Measurements from ENCODE around the gene CTNNAL1. TPM values are rescaled to one million over a fixed set of nuclear protein-coding genes. Genes with fewer than 3 reads are reported as not detected.

Gene CTNNAL1
- total and polyA plus RNA-seq, 2 of the 8 experiments (the other 6 are each of a cell fraction or from before 2014, with no cell fraction given) = 23.2 to 66.1 TPM

DNA sequence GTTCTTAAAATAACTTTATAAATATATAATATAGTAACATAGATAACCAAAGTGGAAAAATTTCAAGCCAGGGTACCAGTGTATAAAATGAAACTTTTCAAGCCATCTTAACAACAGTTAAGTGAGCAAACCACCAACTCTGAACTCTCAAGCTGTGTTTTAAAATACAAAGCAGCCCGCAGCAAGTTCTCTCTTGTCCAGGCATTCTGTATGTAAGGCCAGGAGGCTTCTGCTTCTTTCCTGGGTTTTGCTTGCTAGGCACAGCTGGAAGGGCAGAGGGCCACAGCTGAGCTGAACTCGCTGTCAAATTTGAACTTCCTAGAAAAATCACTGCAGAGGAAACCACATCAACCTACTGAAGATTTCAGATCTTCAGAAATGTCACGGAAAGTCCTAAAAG is 6.8 kb upstream of the CTNNAL1 start:
- Histone ChIP-seq H4K8ac (ENCODE audit: extremely low read depth, insufficient read depth, low read length) (no peak overlapping the region), H3K4me2 (ENCODE audit: insufficient read depth in 1 of 2, low read depth in 2 of 2, low read length in 2 of 2) (no peak overlapping the region), H3K4ac (replicated peaks; ENCODE audit: insufficient read length, low read depth, low read length) (no peak overlapping the region), H2BK120ac (replicated peaks; ENCODE audit: low read depth, low read length) (no peak overlapping the region), H3K4me1 (replicated peaks in 1 of 4; ENCODE audit: control insufficient read depth in 3 of 4, insufficient read depth in 4 of 4, low read length in 3 of 4) (no peaks in the 10 kb centered on the region; a peak in 1 of 7 replicates), H4K91ac (replicated peaks; ENCODE audit: insufficient read length, low read length) (no peak overlapping the region), H3K14ac (ENCODE audit: insufficient read length) (no peak overlapping the region), H2BK5ac (ENCODE audit: low read depth, low read length) (no peak overlapping the region), H3K27me3 (replicated peaks in 1 of 4; ENCODE audit: control insufficient read depth in 3 of 4, extremely low read depth in 1 of 4, insufficient read depth in 3 of 4, low read length in 3 of 4) (no peaks in the 10 kb centered on the region), H2AFZ (ENCODE audit: low read length) (no peak overlapping the region), H3K79me2 (ENCODE audit: control insufficient read depth in 1 of 2, insufficient read depth in 2 of 2, low read length in 2 of 2) (0 out of 4 replicates have a peak, but pooled peaks cover 0 to 3% of the 10 kb centered on the region in 2 experiments), H3K9me3 (ENCODE audit: insufficient read depth in 2 of 2, low read depth in 1 of 2, low read length in 1 of 2) (no peaks in the 10 kb centered on the region), H2BK20ac (ENCODE audit: low read length) (no peak overlapping the region), H2BK12ac (ENCODE audit: low read depth, low read length) (no peak overlapping the region), H3K23ac (ENCODE audit: insufficient read length) (no peak overlapping the region), H3K79me1 (ENCODE audit: low read depth, low read length) (no peaks in the 10 kb centered on the region; the same call in 1 of the 2 replicates), H2AK5ac (ENCODE audit: low read depth, low read length) (no peak overlapping the region), H3K9ac (replicated peaks in 1 of 4; ENCODE audit: extremely low read depth in 1 of 4, low read depth in 3 of 4, low read length in 3 of 4) (no peak overlapping the region), H2BK15ac (ENCODE audit: low read length) (no peak overlapping the region), H4K20me1 (replicated peaks in 1 of 2; ENCODE audit: control insufficient read depth in 1 of 2, insufficient read depth in 2 of 2, low read length in 2 of 2) (peaks cover 0 to 1% of the 10 kb centered on the region in 2 experiments), H3K4me3 (ENCODE audit: extremely low read depth in 1 of 4, insufficient read depth in 2 of 4, low read depth in 3 of 4, low read length in 4 of 4) (no peak overlapping the region), H4K5ac (ENCODE audit: insufficient read length, low read depth, low read length) (no peak overlapping the region), H3K23me2 (ENCODE audit: low read depth, low read length) (no peaks in the 10 kb centered on the region), H3K18ac (ENCODE audit: extremely low read depth, low read length) (no peak overlapping the region), H3K27ac (ENCODE audit: low read depth, low read length) (no peak overlapping the region), H3K56ac (replicated peaks; ENCODE audit: insufficient read length, low read depth, low read length) (no peak overlapping the region), H3K36me3 (ENCODE audit: control insufficient read depth in 2 of 4, insufficient read depth in 4 of 4, low read length in 3 of 4) (peaks cover 0 to 20% (median 9%) of the 10 kb centered on the region in 4 experiments; a peak in 4 of 8 replicates)
- DNase-seq (ENCODE audit: low read depth in 1 of 2, low spot score in 2 of 2) = no peak
- POLR2A ChIA-PET (ENCODE audit: partially characterized antibody) = interaction anchor here (1.2 kb wide), 1 partner anchor 77 kb away, joined by 3 read pairs; no protein-coding TSS in a partner anchor
- WGBS, 2 experiments (ENCODE audit: extremely low coverage in 1 of 2, insufficient coverage in 1 of 2, insufficient read length in 1 of 2, insufficient replicate concordance in 2 of 2, low coverage in 1 of 2, low lambda C conversion rate in 2 of 2, missing lambda C conversion rate in 1 of 2) = 90% methylated on average over 3 of the region's 3 CpGs; no CpG with 5 or more reads in 1 of the 2 experiments
- CTCF ChIA-PET (ENCODE audit: partially characterized antibody) = interaction anchor here (1.3 to 1.6 kb wide), 2 partner anchors 8 to 14 kb away, joined by 3 read pairs; no protein-coding TSS in a partner anchor
- FAIRE-seq = no peak
- no peak for TF ChIP-seq RNF2 (IDR thresholded peaks at IDR 0.05; ENCODE audit: borderline replicate concordance, low read depth, low read length, missing control alignments, poor library complexity, severe bottlenecking)
- TF ChIP-seq CBX8 (IDR thresholded peaks at IDR 0.05; ENCODE audit: borderline replicate concordance, low read depth, low read length) = no peak
- TF ChIP-seq SRF (IDR thresholded peaks at IDR 0.05; ENCODE audit: low read depth, low read length) = no peak
- TF ChIP-seq SP2 (IDR thresholded peaks at IDR 0.05; ENCODE audit: low read length) = no peak
- no peak for TF ChIP-seq BCL11A (IDR thresholded peaks at IDR 0.05; ENCODE audit: low read depth in 2 of 2, low read length in 2 of 2)
- no peak for TF ChIP-seq CEBPB (IDR thresholded peaks at IDR 0.05; ENCODE audit: low read depth, low read length)
- TF ChIP-seq, protein P1, sequence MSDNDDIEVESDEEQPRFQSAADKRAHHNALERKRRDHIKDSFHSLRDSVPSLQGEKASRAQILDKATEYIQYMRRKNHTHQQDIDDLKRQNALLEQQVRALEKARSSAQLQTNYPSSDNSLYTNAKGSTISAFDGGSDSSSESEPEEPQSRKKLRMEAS (IDR thresholded peaks at IDR 0.05) = no peak
- no peak for TF ChIP-seq TAF1 (IDR thresholded peaks at IDR 0.05; ENCODE audit: low read depth, low read length)
- TF ChIP-seq BRCA1 (IDR thresholded peaks at IDR 0.05; ENCODE audit: low read depth, low read length) = no peak
- TF ChIP-seq CBX5 (IDR thresholded peaks at IDR 0.05; ENCODE audit: low read depth, low read length) = no peak
- no peak for TF ChIP-seq RXRA (IDR thresholded peaks at IDR 0.05; ENCODE audit: insufficient read depth, low read depth, low read length)
- TF ChIP-seq, protein P2, sequence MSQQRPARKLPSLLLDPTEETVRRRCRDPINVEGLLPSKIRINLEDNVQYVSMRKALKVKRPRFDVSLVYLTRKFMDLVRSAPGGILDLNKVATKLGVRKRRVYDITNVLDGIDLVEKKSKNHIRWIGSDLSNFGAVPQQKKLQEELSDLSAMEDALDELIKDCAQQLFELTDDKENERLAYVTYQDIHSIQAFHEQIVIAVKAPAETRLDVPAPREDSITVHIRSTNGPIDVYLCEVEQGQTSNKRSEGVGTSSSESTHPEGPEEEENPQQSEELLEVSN (IDR thresholded peaks at IDR 0.05) = no peak
- no peak for TF ChIP-seq EZH2 (IDR thresholded peaks at IDR 0.05; ENCODE audit: low read depth, low read length, severe bottlenecking)
